GM23338 (cell line): ENCODE data around the gene TJP2. TPM values are rescaled to one million over a fixed set of nuclear protein-coding genes. Genes with fewer than 3 reads are reported as not detected.

Experiments
- ATAC-seq: fragments of 200-7000 bp; cut with Tn5 transposase; 3 replicates; pipeline ENCODE4 v1.9.1; 2020
- DNase-seq: peaks from one replicate; pipeline ENCODE4 v3.0.0-alpha.2; 2015; ENCODE audit warnings: low spot score
- H2AFZ ChIP-seq: fragments of 200-600 bp; sonication (generic); 2 replicates; pipeline ENCODE4 v1.8.0; 2016; ENCODE audit warnings: antibody characterized with exemption, mild to moderate bottlenecking, moderate library complexity
- H3F3A ChIP-seq: fragments of 200-600 bp; sonication (generic); replicated peaks from 2 replicates; pipeline ENCODE4 v1.8.0; 2017; ENCODE audit warnings: antibody characterized with exemption, mixed run types, low read depth
- H3K27ac ChIP-seq: fragments of 200-600 bp; sonication (generic); 2 replicates; pipeline ENCODE4 v1.6.1; 2016; ENCODE audit warnings: low read depth
- H3K27me3 ChIP-seq: fragments of 200-600 bp; sonication (generic); 2 replicates; pipeline ENCODE4 v1.8.0; 2016; ENCODE audit warnings: mild to moderate bottlenecking, mixed run types, moderate library complexity; ENCODE audit not compliant: insufficient read depth
- H3K36me3 ChIP-seq: fragments of 200-600 bp; sonication (generic); 2 replicates; pipeline ENCODE4 v1.8.0; 2016; ENCODE audit warnings: mild to moderate bottlenecking; ENCODE audit not compliant: insufficient read depth
- H3K4me1 ChIP-seq: fragments of 200-600 bp; sonication (generic); 2 replicates; pipeline ENCODE4 v1.8.0; 2016; ENCODE audit warnings: mild to moderate bottlenecking, moderate library complexity; ENCODE audit not compliant: insufficient read depth
- H3K4me2 ChIP-seq: fragments of 200-600 bp; sonication (generic); 2 replicates; pipeline ENCODE4 v1.7.1; 2017; ENCODE audit warnings: mixed run types
- H3K4me3 ChIP-seq: fragments of 200-600 bp; sonication (generic); 2 replicates; pipeline ENCODE4 v1.6.1; 2016; ENCODE audit warnings: mixed run types
- H3K79me2 ChIP-seq: fragments of 200-600 bp; sonication (generic); replicated peaks from 2 replicates; pipeline ENCODE4 v1.8.0; 2017; ENCODE audit warnings: mild to moderate bottlenecking; ENCODE audit not compliant: insufficient read depth
- H3K9me2 ChIP-seq: fragments of 200-600 bp; sonication (generic); 2 replicates; pipeline ENCODE4 v1.8.0; 2017; ENCODE audit not compliant: insufficient read depth
- H4K20me1 ChIP-seq: fragments of 200-600 bp; sonication (generic); replicated peaks from 2 replicates; pipeline ENCODE4 v1.8.0; 2017; ENCODE audit warnings: mild to moderate bottlenecking; ENCODE audit not compliant: insufficient read depth
- H3K27ac Mint-ChIP-seq: 2 replicates; pipeline ENCODE4 v1.8.0; 2020; ENCODE audit warnings: inconsistent platforms, mild to moderate bottlenecking, moderate library complexity, mixed read lengths
- H3K27me3 Mint-ChIP-seq: 3 replicates; pipeline ENCODE4 v1.8.0; 2022; ENCODE audit warnings: low read depth, mild to moderate bottlenecking, moderate library complexity, mixed read lengths, inconsistent platforms; ENCODE audit not compliant: insufficient read depth, poor library complexity
- H3K36me3 Mint-ChIP-seq: 3 replicates; pipeline ENCODE4 v1.8.0; 2021; ENCODE audit warnings: low read depth, mild to moderate bottlenecking, inconsistent platforms, moderate library complexity, mixed read lengths
- H3K4me1 Mint-ChIP-seq: 3 replicates; pipeline ENCODE4 v1.8.0; 2020; ENCODE audit warnings: mild to moderate bottlenecking, inconsistent platforms, mixed read lengths
- H3K4me3 Mint-ChIP-seq: 3 replicates; pipeline ENCODE4 v1.8.0; 2021; ENCODE audit warnings: moderate library complexity, mild to moderate bottlenecking, inconsistent platforms, mixed read lengths
- H3K9me3 Mint-ChIP-seq: 3 replicates; pipeline ENCODE4 v1.8.0; 2020; ENCODE audit warnings: moderate library complexity, mild to moderate bottlenecking, inconsistent platforms, mixed read lengths
- CREB1 ChIP-seq: fragments of 250-450 bp; sonication (Bioruptor Pico); IDR thresholded peaks from 2 replicates; pipeline ENCODE4 v1.5.0; 2020; ENCODE audit warnings: low read depth, mild to moderate bottlenecking, moderate library complexity
- EZH2 ChIP-seq: fragments of 200-600 bp; sonication (generic); IDR thresholded peaks from one replicate; pipeline ENCODE4 v1.8.0; 2017; ENCODE audit warnings: antibody characterized with exemption, mild to moderate bottlenecking, low read depth; ENCODE audit not compliant: unreplicated experiment
- EZH2phosphoT487 ChIP-seq: fragments of 200-600 bp; sonication (generic); IDR thresholded peaks from one replicate; pipeline ENCODE4 v1.8.1; 2018; ENCODE audit warnings: antibody characterized with exemption; ENCODE audit not compliant: unreplicated experiment
- JUNB ChIP-seq: IDR thresholded peaks from one replicate; pipeline ENCODE4 v1.6.1; 2016; ENCODE audit warnings: antibody characterized with exemption; ENCODE audit not compliant: unreplicated experiment
- NANOG ChIP-seq: IDR thresholded peaks from 2 replicates; pipeline ENCODE4 v1.6.1; 2016; ENCODE audit warnings: antibody characterized with exemption, borderline replicate concordance
- POLR2AphosphoS5 ChIP-seq: IDR thresholded peaks from 2 replicates; pipeline ENCODE4 v1.6.1; 2016; ENCODE audit warnings: antibody characterized with exemption, low read depth
- REST ChIP-seq: IDR thresholded peaks from one replicate; pipeline ENCODE4 v1.6.1; 2018; ENCODE audit warnings: antibody characterized with exemption; ENCODE audit not compliant: unreplicated experiment
- STAT1 ChIP-seq: IDR thresholded peaks from one replicate; pipeline ENCODE4 v1.6.1; 2016; ENCODE audit warnings: antibody characterized with exemption; ENCODE audit not compliant: unreplicated experiment
- ZNF114 ChIP-seq: fragments of 250-450 bp; sonication (Bioruptor Pico); IDR thresholded peaks from 2 replicates; pipeline ENCODE4 v1.5.0; 2020; ENCODE audit warnings: mild to moderate bottlenecking, moderate library complexity
- ZNF331 ChIP-seq: fragments of 250-450 bp; sonication (Bioruptor Pico); IDR thresholded peaks from 2 replicates; pipeline ENCODE4 v1.5.0; 2020; ENCODE audit warnings: low read depth, mild to moderate bottlenecking, moderate library complexity
- ZNF462 ChIP-seq: fragments of 250-450 bp; sonication (Bioruptor Pico); IDR thresholded peaks from 2 replicates; pipeline ENCODE4 v1.5.0; 2020; ENCODE audit warnings: mild to moderate bottlenecking, moderate library complexity
- polyA plus RNA-seq: library from polyadenylated mRNA; unstranded; fragments of >200 nt; fragmentation: Nextera tagmentation; extraction: Ambion mirVana; gene quantifications from 2 replicates; pipeline ENCODE4 v1.2.1, GENCODE V29; 2016
- total RNA-seq: library from RNA; depleted of rRNA; stranded (reverse); fragments of >200 nt; shearing (Covaris generic); gene quantifications from 2 replicates; pipeline ENCODE4 v1.2.3, GENCODE V29; 2014
- TF ChIP-seq, protein P1 (sequence below), 2 experiments: fragments of 200-600 bp in 1 of 2; sonication (generic) in 1 of 2; conservative IDR thresholded peaks; 2 replicates each; pipeline versions ENCODE4 v1.5.1 to v1.6.1; 2016 to 2017; ENCODE audit warnings: antibody characterized with exemption in 2 of 2, low read depth in 2 of 2, mild to moderate bottlenecking in 2 of 2, moderate library complexity in 1 of 2
- TF ChIP-seq, protein P2 (sequence below): IDR thresholded peaks from 2 replicates; pipeline ENCODE4 v1.6.1; 2016; ENCODE audit warnings: antibody characterized with exemption

TJP2 gene
- total and polyA plus RNA-seq, 2 experiments from 2014 or later = 37.6 to 234 TPM

- Histone ChIP-seq H2AFZ (no peak overlapping the region), H3K4me1 (peaks cover 14% of the 10 kb centered on the region), H4K20me1 (no peaks in the 10 kb centered on the region), H3K27me3 (no peaks in the 10 kb centered on the region), H3K4me2 (no peak overlapping the region), H3F3A (peaks cover 4% of the 10 kb centered on the region; the same call in 1 of the 2 replicates), H3K79me2 (no peaks in the 10 kb centered on the region), H3K36me3 (0 out of 2 replicates have a peak, but pooled peaks cover 19% of the 10 kb centered on the region), H3K9me2 (peaks cover 10% of the 10 kb centered on the region), H3K4me3 (no peak overlapping the region), H3K27ac (no peak overlapping the region)
- Mint-ChIP-seq H3K9me3 (peaks cover 59% of the 10 kb centered on the region), H3K4me1 (peaks cover 16% of the 10 kb centered on the region), H3K27ac (no peak overlapping the region), H3K36me3 (peaks cover 40% of the 10 kb centered on the region), H3K4me3 (no peak overlapping the region), H3K27me3 (peaks cover 4% of the 10 kb centered on the region)
- TF ChIP-seq POLR2AphosphoS5 = no peak
- TF ChIP-seq REST = no peak
- TF ChIP-seq EZH2phosphoT487 = no peak
- no peak for TF ChIP-seq JUNB
- TF ChIP-seq, protein P1, sequence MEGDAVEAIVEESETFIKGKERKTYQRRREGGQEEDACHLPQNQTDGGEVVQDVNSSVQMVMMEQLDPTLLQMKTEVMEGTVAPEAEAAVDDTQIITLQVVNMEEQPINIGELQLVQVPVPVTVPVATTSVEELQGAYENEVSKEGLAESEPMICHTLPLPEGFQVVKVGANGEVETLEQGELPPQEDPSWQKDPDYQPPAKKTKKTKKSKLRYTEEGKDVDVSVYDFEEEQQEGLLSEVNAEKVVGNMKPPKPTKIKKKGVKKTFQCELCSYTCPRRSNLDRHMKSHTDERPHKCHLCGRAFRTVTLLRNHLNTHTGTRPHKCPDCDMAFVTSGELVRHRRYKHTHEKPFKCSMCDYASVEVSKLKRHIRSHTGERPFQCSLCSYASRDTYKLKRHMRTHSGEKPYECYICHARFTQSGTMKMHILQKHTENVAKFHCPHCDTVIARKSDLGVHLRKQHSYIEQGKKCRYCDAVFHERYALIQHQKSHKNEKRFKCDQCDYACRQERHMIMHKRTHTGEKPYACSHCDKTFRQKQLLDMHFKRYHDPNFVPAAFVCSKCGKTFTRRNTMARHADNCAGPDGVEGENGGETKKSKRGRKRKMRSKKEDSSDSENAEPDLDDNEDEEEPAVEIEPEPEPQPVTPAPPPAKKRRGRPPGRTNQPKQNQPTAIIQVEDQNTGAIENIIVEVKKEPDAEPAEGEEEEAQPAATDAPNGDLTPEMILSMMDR (conservative IDR thresholded peaks at IDR 0.05; ENCODE audit: low read depth in 2 of 2) = no peak
- TF ChIP-seq, protein P2, sequence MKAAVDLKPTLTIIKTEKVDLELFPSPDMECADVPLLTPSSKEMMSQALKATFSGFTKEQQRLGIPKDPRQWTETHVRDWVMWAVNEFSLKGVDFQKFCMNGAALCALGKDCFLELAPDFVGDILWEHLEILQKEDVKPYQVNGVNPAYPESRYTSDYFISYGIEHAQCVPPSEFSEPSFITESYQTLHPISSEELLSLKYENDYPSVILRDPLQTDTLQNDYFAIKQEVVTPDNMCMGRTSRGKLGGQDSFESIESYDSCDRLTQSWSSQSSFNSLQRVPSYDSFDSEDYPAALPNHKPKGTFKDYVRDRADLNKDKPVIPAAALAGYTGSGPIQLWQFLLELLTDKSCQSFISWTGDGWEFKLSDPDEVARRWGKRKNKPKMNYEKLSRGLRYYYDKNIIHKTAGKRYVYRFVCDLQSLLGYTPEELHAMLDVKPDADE = no peak
- TF ChIP-seq EZH2 = no peak
- no peak for TF ChIP-seq ZNF114
- no peak for TF ChIP-seq STAT1
- no peak for TF ChIP-seq ZNF331 (CRISPR knock-in tag)
- TF ChIP-seq ZNF462 = no peak
- TF ChIP-seq CREB1 (CRISPR knock-in tag) = no peak
- TF ChIP-seq NANOG = no peak
- DNase-seq (no peak), ATAC-seq (no peak)
Observed at GRCh38 chr9:69314547-69314946, 140.5 kb downstream of the TJP2 start.
